ENCODE data around the gene PET100.

Gene PET100

GRCh38 chr19:7600721-7601120, 28.9 kb upstream of the PET100 start:
- Histone ChIP-seq H3K18ac (ENCODE audit: low read depth in 1 of 2, low read length in 2 of 2) (no peak overlapping the region), H2BK120ac (ENCODE audit: low read depth, low read length) (no peak overlapping the region), H3K27me3 (ENCODE audit: control insufficient read depth in 1 of 2, insufficient read depth in 1 of 2, low read length in 2 of 2) (peaks cover 25 to 51% of the 10 kb centered on the region in 2 experiments), H3K4me2 (ENCODE audit: low read length, poor library complexity, severe bottlenecking) (no peak overlapping the region), H3K14ac (ENCODE audit: low read length in 2 of 2) (no peak overlapping the region), H3K4me1 (ENCODE audit: control insufficient read depth, insufficient read depth, low read depth, low read length) (peaks cover 7% of the 10 kb centered on the region), H3K36me3 (ENCODE audit: control insufficient read depth in 1 of 2, insufficient read depth in 2 of 2, low read depth in 1 of 2, low read length in 2 of 2) (no peaks in the 10 kb centered on the region), H3K4ac (ENCODE audit: low read depth in 1 of 2, low read length in 2 of 2) (no peak overlapping the region), H3K9me3 (ENCODE audit: control insufficient read depth, low read length) (no peaks in the 10 kb centered on the region), H4K91ac (ENCODE audit: low read length) (no peak overlapping the region), H3K79me1 (replicated peaks; ENCODE audit: low read length, poor library complexity, severe bottlenecking) (no peaks in the 10 kb centered on the region), H2BK15ac (ENCODE audit: low read depth, poor library complexity, severe bottlenecking) (no peak overlapping the region), H2BK12ac (ENCODE audit: low read length in 2 of 2) (no peak overlapping the region), H2AK5ac (ENCODE audit: low read length, severe bottlenecking) (no peak overlapping the region), H3K4me3 (ENCODE audit: insufficient read depth in 1 of 2, low read depth in 1 of 2, low read length in 2 of 2) (no peak overlapping the region), H4K8ac (ENCODE audit: low read length) (no peak overlapping the region), H2BK5ac (ENCODE audit: low read depth, low read length, poor library complexity, severe bottlenecking) (no peak overlapping the region), H3K9ac (ENCODE audit: low read length) (no peak overlapping the region), H3K27ac (ENCODE audit: low read length, poor library complexity, severe bottlenecking) (no peak overlapping the region), H2AFZ (ENCODE audit: low read depth, low read length) (no peak overlapping the region), H3K23ac (ENCODE audit: low read length in 2 of 2) (no peak overlapping the region)
- no peak for DNase-seq

DNA sequence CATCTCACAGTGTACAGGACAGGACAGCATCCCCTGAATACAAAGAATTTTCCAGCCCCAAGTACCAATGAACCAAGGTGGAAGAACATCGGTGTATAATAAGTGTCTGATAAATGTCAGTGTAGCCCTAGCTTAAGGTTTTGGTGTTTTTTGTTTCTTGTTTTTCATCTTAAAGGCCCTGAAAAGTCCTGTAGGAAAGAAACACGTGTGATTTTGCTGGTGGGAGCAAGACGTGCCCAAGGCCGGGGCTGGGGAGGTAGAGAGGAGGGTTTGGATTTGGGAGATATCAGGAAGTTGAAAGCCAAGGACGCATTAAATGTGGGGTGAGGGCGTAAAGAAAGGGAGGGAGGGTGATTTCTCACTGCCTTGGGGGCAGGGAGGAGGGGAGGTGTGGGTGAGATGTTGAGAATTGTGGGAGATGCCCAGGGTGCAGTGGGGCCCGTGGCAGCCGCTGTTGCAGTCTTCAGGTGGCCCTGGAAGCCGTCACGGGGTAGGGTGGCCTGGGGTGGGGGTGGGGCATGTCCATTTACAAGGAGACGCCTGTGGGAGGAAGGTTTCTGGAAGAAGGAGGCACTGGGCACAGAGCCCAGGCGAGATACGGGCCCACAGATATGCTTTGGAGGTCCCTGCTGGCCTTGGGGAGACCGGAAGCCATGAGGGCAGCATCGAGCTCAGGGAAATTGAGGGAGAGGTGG, 27.2 kb upstream of the PET100 start:
- no peak overlapping the region for H3K27ac ChIP-seq (ENCODE audit: low read length, poor library complexity, severe bottlenecking)
- no peak overlapping the region for H2AK5ac ChIP-seq (ENCODE audit: low read length, severe bottlenecking)
- no peak overlapping the region for H4K8ac ChIP-seq (ENCODE audit: low read length)
- H3K4me1 ChIP-seq (ENCODE audit: control insufficient read depth, insufficient read depth, low read depth, low read length) = no peaks in the 10 kb centered on the region
- no peak overlapping the region for H3K4me3 ChIP-seq (ENCODE audit: insufficient read depth in 1 of 2, low read depth in 1 of 2, low read length in 2 of 2)
- no peak overlapping the region for H4K91ac ChIP-seq (ENCODE audit: low read length)
- DNase-seq = no peak
- H2AFZ ChIP-seq (ENCODE audit: low read depth, low read length) = no peak overlapping the region
- no peak overlapping the region for H3K4me2 ChIP-seq (ENCODE audit: low read length, poor library complexity, severe bottlenecking)
- no peak overlapping the region for H3K18ac ChIP-seq (ENCODE audit: low read depth in 1 of 2, low read length in 2 of 2)
- H3K9me3 ChIP-seq (ENCODE audit: control insufficient read depth, low read length) = no peaks in the 10 kb centered on the region
- H3K4ac ChIP-seq (ENCODE audit: low read depth in 1 of 2, low read length in 2 of 2) = no peak overlapping the region
- no peaks in the 10 kb centered on the region for H3K36me3 ChIP-seq (ENCODE audit: control insufficient read depth in 1 of 2, insufficient read depth in 2 of 2, low read depth in 1 of 2, low read length in 2 of 2)
- H2BK15ac ChIP-seq (ENCODE audit: low read depth, poor library complexity, severe bottlenecking) = no peak overlapping the region
- H3K9ac ChIP-seq (ENCODE audit: low read length) = no peak overlapping the region
- 65% methylated on average over 15 of the region's 15 CpGs for WGBS
- no peak overlapping the region for H2BK5ac ChIP-seq (ENCODE audit: low read depth, low read length, poor library complexity, severe bottlenecking)
- H3K23ac ChIP-seq (ENCODE audit: low read length in 2 of 2) = no peak overlapping the region
- peaks cover 14 to 39% of the 10 kb centered on the region in 2 experiments for H3K27me3 ChIP-seq (ENCODE audit: control insufficient read depth in 1 of 2, insufficient read depth in 1 of 2, low read length in 2 of 2)
- no peak overlapping the region for H2BK120ac ChIP-seq (ENCODE audit: low read depth, low read length)
- H3K79me1 ChIP-seq (replicated peaks; ENCODE audit: low read length, poor library complexity, severe bottlenecking) = no peaks in the 10 kb centered on the region
- H3K14ac ChIP-seq (ENCODE audit: low read length in 2 of 2) = no peak overlapping the region
- no peak overlapping the region for H2BK12ac ChIP-seq (ENCODE audit: low read length in 2 of 2)

DNA sequence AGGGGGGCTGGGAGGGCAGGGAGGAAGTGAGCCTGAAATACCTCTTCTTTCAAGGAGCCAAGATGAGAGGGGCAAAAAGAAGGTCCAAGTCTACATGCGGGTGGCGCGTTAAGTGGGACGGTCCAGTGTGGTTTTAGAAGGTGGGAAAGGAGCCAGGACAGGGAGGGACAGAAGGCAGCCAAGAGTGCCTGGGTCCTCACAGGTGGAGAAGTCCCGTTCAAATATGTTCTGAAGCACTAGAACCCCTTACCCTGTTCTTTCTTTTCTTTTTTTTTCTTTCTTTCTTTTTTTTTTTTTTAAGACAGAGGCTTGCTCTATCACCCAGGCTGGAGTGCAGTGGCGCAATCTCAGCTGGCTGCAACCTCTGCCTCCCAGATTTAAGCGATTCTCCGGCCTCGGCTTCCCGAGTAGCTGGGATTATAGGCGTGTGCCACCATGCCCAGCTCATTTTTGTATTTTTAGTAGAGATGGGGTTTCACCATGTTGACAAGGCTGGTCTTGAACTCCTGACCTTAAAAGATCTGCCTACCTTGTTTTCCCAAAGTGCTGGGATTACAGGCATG, 26.6 kb upstream of the PET100 start:
- no peak for DNase-seq
- Histone ChIP-seq H3K14ac (ENCODE audit: low read length in 2 of 2) (no peak overlapping the region), H3K4me2 (ENCODE audit: low read length, poor library complexity, severe bottlenecking) (no peak overlapping the region), H2BK12ac (ENCODE audit: low read length in 2 of 2) (no peak overlapping the region), H3K4ac (ENCODE audit: low read depth in 1 of 2, low read length in 2 of 2) (no peak overlapping the region), H3K36me3 (ENCODE audit: control insufficient read depth in 1 of 2, insufficient read depth in 2 of 2, low read depth in 1 of 2, low read length in 2 of 2) (no peaks in the 10 kb centered on the region), H3K79me1 (replicated peaks; ENCODE audit: low read length, poor library complexity, severe bottlenecking) (no peaks in the 10 kb centered on the region), H3K9ac (ENCODE audit: low read length) (no peak overlapping the region), H3K27me3 (ENCODE audit: control insufficient read depth in 1 of 2, insufficient read depth in 1 of 2, low read length in 2 of 2) (peaks cover 8 to 33% of the 10 kb centered on the region in 2 experiments), H2AFZ (ENCODE audit: low read depth, low read length) (no peak overlapping the region), H3K23ac (ENCODE audit: low read length in 2 of 2) (no peak overlapping the region), H2AK5ac (ENCODE audit: low read length, severe bottlenecking) (no peak overlapping the region), H2BK120ac (ENCODE audit: low read depth, low read length) (no peak overlapping the region), H2BK5ac (ENCODE audit: low read depth, low read length, poor library complexity, severe bottlenecking) (no peak overlapping the region), H3K9me3 (ENCODE audit: control insufficient read depth, low read length) (no peaks in the 10 kb centered on the region), H4K8ac (ENCODE audit: low read length) (no peak overlapping the region), H3K4me1 (ENCODE audit: control insufficient read depth, insufficient read depth, low read depth, low read length) (no peaks in the 10 kb centered on the region), H3K18ac (ENCODE audit: low read depth in 1 of 2, low read length in 2 of 2) (no peak overlapping the region), H4K91ac (ENCODE audit: low read length) (no peak overlapping the region), H3K4me3 (ENCODE audit: insufficient read depth in 1 of 2, low read depth in 1 of 2, low read length in 2 of 2) (no peak overlapping the region), H2BK15ac (ENCODE audit: low read depth, poor library complexity, severe bottlenecking) (no peak overlapping the region), H3K27ac (ENCODE audit: low read length, poor library complexity, severe bottlenecking) (no peak overlapping the region)
- WGBS = 87% methylated on average over 11 of the region's 11 CpGs

DNA sequence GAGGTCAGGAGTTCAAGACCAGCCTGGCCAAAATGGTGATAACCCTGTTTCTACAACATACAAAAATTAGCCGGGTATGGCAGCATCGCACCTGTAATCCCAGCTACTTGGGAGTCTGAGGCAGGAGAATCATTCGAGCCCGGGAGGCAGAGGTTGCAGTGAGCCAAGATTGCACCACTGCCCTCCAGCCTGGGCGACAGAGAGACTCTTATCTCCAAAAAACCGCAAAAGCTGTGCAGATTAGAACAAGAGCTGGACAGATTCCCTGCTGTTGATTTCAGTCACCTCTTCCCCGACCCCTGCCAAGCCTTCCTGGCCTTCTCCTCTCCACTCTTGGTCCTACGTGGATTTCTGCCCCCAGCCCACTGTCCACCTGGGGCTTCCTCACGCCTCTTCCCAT, 25.7 kb upstream of the PET100 start:
- H3K14ac ChIP-seq (ENCODE audit: low read length in 2 of 2) = no peak overlapping the region
- H3K9me3 ChIP-seq (ENCODE audit: control insufficient read depth, low read length) = no peaks in the 10 kb centered on the region
- peaks cover 5 to 25% of the 10 kb centered on the region in 2 experiments for H3K27me3 ChIP-seq (ENCODE audit: control insufficient read depth in 1 of 2, insufficient read depth in 1 of 2, low read length in 2 of 2)
- WGBS = 86% methylated on average over 9 of the region's 9 CpGs
- no peak overlapping the region for H2BK15ac ChIP-seq (ENCODE audit: low read depth, poor library complexity, severe bottlenecking)
- no peak overlapping the region for H3K23ac ChIP-seq (ENCODE audit: low read length in 2 of 2)
- no peak overlapping the region for H3K4ac ChIP-seq (ENCODE audit: low read depth in 1 of 2, low read length in 2 of 2)
- no peak overlapping the region for H3K4me2 ChIP-seq (ENCODE audit: low read length, poor library complexity, severe bottlenecking)
- no peak for DNase-seq
- no peak overlapping the region for H3K27ac ChIP-seq (ENCODE audit: low read length, poor library complexity, severe bottlenecking)
- H3K18ac ChIP-seq (ENCODE audit: low read depth in 1 of 2, low read length in 2 of 2) = no peak overlapping the region
- H2BK120ac ChIP-seq (ENCODE audit: low read depth, low read length) = no peak overlapping the region
- no peaks in the 10 kb centered on the region for H3K4me1 ChIP-seq (ENCODE audit: control insufficient read depth, insufficient read depth, low read depth, low read length)
- H2AK5ac ChIP-seq (ENCODE audit: low read length, severe bottlenecking) = no peak overlapping the region
- no peak overlapping the region for H4K8ac ChIP-seq (ENCODE audit: low read length)
- no peak overlapping the region for H2BK12ac ChIP-seq (ENCODE audit: low read length in 2 of 2)
- H3K4me3 ChIP-seq (ENCODE audit: insufficient read depth in 1 of 2, low read depth in 1 of 2, low read length in 2 of 2) = no peak overlapping the region
- no peaks in the 10 kb centered on the region for H3K79me1 ChIP-seq (replicated peaks; ENCODE audit: low read length, poor library complexity, severe bottlenecking)
- no peak overlapping the region for H2AFZ ChIP-seq (ENCODE audit: low read depth, low read length)
- H4K91ac ChIP-seq (ENCODE audit: low read length) = no peak overlapping the region
- H3K36me3 ChIP-seq (ENCODE audit: control insufficient read depth in 1 of 2, insufficient read depth in 2 of 2, low read depth in 1 of 2, low read length in 2 of 2) = no peaks in the 10 kb centered on the region
- H2BK5ac ChIP-seq (ENCODE audit: low read depth, low read length, poor library complexity, severe bottlenecking) = no peak overlapping the region
- no peak overlapping the region for H3K9ac ChIP-seq (ENCODE audit: low read length)

Measured in mesenchymal stem cell (in vitro differentiated cells and primary cell).